Transverse colon (tissue), 4 donors: Measurements from ENCODE around the gene TCF20. TPM values are rescaled to one million over a fixed set of nuclear protein-coding genes. Genes with fewer than 3 reads are reported as not detected.

Experiments used
- DNase-seq: peaks from one replicate; pipeline ENCODE4 v3.0.0-alpha.2; 2019
- H3K27ac ChIP-seq, 4 donors: fragments of 200-600 bp; sonication (generic); 2 replicates each; pipeline ENCODE4 v1.5.1; 2016 to 2018; ENCODE audit warnings: inconsistent platforms in 4 of 4
- H3K27me3 ChIP-seq: fragments of 200-600 bp; sonication (generic); 2 replicates; pipeline ENCODE4 v1.5.1; 2017; ENCODE audit warnings: inconsistent platforms
- H3K36me3 ChIP-seq, 4 donors: fragments of 200-600 bp; sonication (generic); 2 replicates each; pipeline ENCODE4 v1.5.1; 2017 to 2019; ENCODE audit warnings: inconsistent platforms in 4 of 4
- H3K4me1 ChIP-seq, 4 donors: fragments of 200-600 bp; sonication (generic); 2 replicates each; pipeline ENCODE4 v1.5.1; 2017 to 2020; ENCODE audit warnings: inconsistent platforms in 4 of 4
- H3K4me3 ChIP-seq, 4 donors: fragments of 200-600 bp; sonication (generic); 1 replicate in 1 of 4; 2 replicates in 3 of 4; pipeline versions ENCODE4 v1.5.1 to v1.6.1; 2017 to 2019; ENCODE audit warnings: inconsistent platforms in 4 of 4
- H3K9me3 ChIP-seq, 2 donors: fragments of 200-600 bp; sonication (generic); 2 replicates each; pipeline ENCODE4 v1.5.1; 2017 to 2019; ENCODE audit warnings: inconsistent platforms in 2 of 2
- CTCF ChIP-seq, 5 experiments: fragments of 200-600 bp in 3 of 5; fragments of 450-650 bp in 2 of 5; sonication (generic) in 3 of 5; IDR thresholded peaks; 1 replicate in 2 of 5; 2 replicates in 3 of 5; pipeline ENCODE4 v1.5.1; 2016 to 2017; ENCODE audit warnings: antibody characterized with exemption in 5 of 5, inconsistent platforms in 3 of 5, mild to moderate bottlenecking in 2 of 5, moderate library complexity in 1 of 5
- EP300 ChIP-seq: sonication (generic); formaldehyde crosslinking; IDR thresholded peaks from one replicate; pipeline ENCODE4 v1.6.1; 2017; ENCODE audit warnings: antibody characterized with exemption, low read depth
- POLR2A ChIP-seq: fragments of 450-650 bp; IDR thresholded peaks from one replicate; pipeline ENCODE4 v1.6.1; 2016; ENCODE audit warnings: antibody characterized with exemption, mild to moderate bottlenecking, moderate library complexity
- POLR2AphosphoS5 ChIP-seq, 3 donors: sonication (generic); formaldehyde crosslinking; IDR thresholded peaks; one replicate each; pipeline ENCODE4 v1.6.1; 2016; ENCODE audit warnings: antibody characterized with exemption in 3 of 3
- WGBS, 2 donors: methylation state at CpG; one replicate each; pipeline ENCODE4 v1.1.5; 2018; ENCODE audit warnings: low coverage in 1 of 2; 5-methylcytosine and 5-hydroxymethylcytosine counted together
- in situ Hi-C, 4 donors: fragments of 200-750 bp; cut with MboI; loops; one replicate each; pipeline versions ENCODE4 v1.15.0 to v1.15.1; 2017; ENCODE audit warnings: low sequenced_read_pairs in 3 of 4, low pct_ligation_motif_present in 1 of 4, low pct_unique_long_range_greater_than_20kb in 1 of 4
- intact Hi-C: fragments of 100-400 bp; cut with DNase I; formaldehyde crosslinking; loops from one replicate; pipeline ENCODE4 v1.15.1; 2023; ENCODE audit warnings: low total_unique reads
- total RNA-seq, 4 donors: library from RNA; depleted of rRNA; stranded (reverse); fragments of >200 nt; gene quantifications; one replicate each; pipeline ENCODE4 v1.1.0, GENCODE V29; 2016

Gene TCF20
- total RNA-seq, 4 donors from 2014 or later, result 30.3 to 43.7 (median 42.3) TPM

- no peak for TF ChIP-seq EP300
- TF ChIP-seq POLR2AphosphoS5 (IDR thresholded peaks at IDR 0.05), result no peak
- TF ChIP-seq CTCF (IDR thresholded peaks at IDR 0.05), result no peak
- TF ChIP-seq POLR2A, result no peak
- Histone ChIP-seq H3K27me3 (no peaks in the 10 kb centered on the region), H3K36me3 (no peaks in the 10 kb centered on the region), H3K4me1 (peaks cover 16 to 39% (median 33%) of the 10 kb centered on the region in 4 donors), H3K27ac (peak overlapping the region in 2 of 4 donors; percentile 48 to 55), H3K9me3 (no peaks in the 10 kb centered on the region), H3K4me3 (no peak overlapping the region)
- intact Hi-C loops (no loop called here), in situ Hi-C loops (no loop called here)
- WGBS, 2 donors, result 67% methylated on average over 12 of the region's 12 CpGs; no CpG with 5 or more reads in 1 of the 2 donors
- no peak for DNase-seq
Observed at GRCh38 chr22:42301742-42302102, 31.3 kb upstream of the TCF20 start.

- intact Hi-C loops (no loop called here), in situ Hi-C loops (no loop called here)
- whole genome bisulfite sequencing, 2 donors, result 52% methylated on average over 13 of the region's 13 CpGs; no CpG with 5 or more reads in 1 of the 2 donors
- no peak for DNase-seq
- Histone ChIP-seq H3K27me3 (no peaks in the 10 kb centered on the region), H3K4me3 (no peak overlapping the region), H3K9me3 (no peaks in the 10 kb centered on the region), H3K4me1 (peaks cover 16 to 43% (median 38%) of the 10 kb centered on the region in 4 donors), H3K36me3 (no peaks in the 10 kb centered on the region), H3K27ac (peak overlapping the region in 3 of 4 donors; percentile 5 to 55 (median 48))
- TF ChIP-seq POLR2AphosphoS5 (IDR thresholded peaks at IDR 0.05), result no peak
Observed at GRCh38 chr22:42301077-42301741, 30.8 kb upstream of the TCF20 start.

- WGBS, 2 donors, result 20 to 35% methylated on average over 1 to 10 of the region's 10 CpGs
- intact Hi-C loops, result no loop called here
- peaks cover 16 to 44% (median 39%) of the 10 kb centered on the region in 4 donors for H3K4me1 ChIP-seq
Observed at GRCh38 chr22:42300259-42301076, 30.0 kb upstream of the TCF20 start.

GRCh38 chr22:42299586-42300258 lies 29.3 kb upstream of the TCF20 start:
- Histone ChIP-seq H3K36me3 (no peaks in the 10 kb centered on the region), H3K27me3 (no peaks in the 10 kb centered on the region), H3K9me3 (no peaks in the 10 kb centered on the region), H3K4me3 (peak overlapping the region in 1 of 4 donors; percentile 15), H3K4me1 (peaks cover 16 to 44% (median 39%) of the 10 kb centered on the region in 4 donors), H3K27ac (peak overlapping the region in 3 of 4 donors; percentile 27 to 56 (median 48))
- no peak for TF ChIP-seq CTCF (IDR thresholded peaks at IDR 0.05)
- TF ChIP-seq EP300, result no peak
- no peak for TF ChIP-seq POLR2AphosphoS5 (IDR thresholded peaks at IDR 0.05)
- no peak for TF ChIP-seq POLR2A
- peak; percentile 48 for DNase-seq
- in situ Hi-C loops (no loop called here), intact Hi-C loops (no loop called here)
- 0 to 23% methylated on average over 5 to 19 of the region's 19 CpGs for WGBS, 2 donors

More at GRCh38 chr22:42300259-42301076, 30.0 kb upstream of the TCF20 start:
- TF ChIP-seq POLR2A, result no peak
- no peak for TF ChIP-seq CTCF (IDR thresholded peaks at IDR 0.05)
- TF ChIP-seq POLR2AphosphoS5 (IDR thresholded peaks at IDR 0.05), result no peak
- no peak for TF ChIP-seq EP300
- Histone ChIP-seq H3K4me3 (peak overlapping the region in 1 of 4 donors; percentile 15), H3K36me3 (no peaks in the 10 kb centered on the region), H3K9me3 (no peaks in the 10 kb centered on the region), H3K27ac (peak overlapping the region in 3 of 4 donors; percentile 27 to 56 (median 48)), H3K27me3 (no peaks in the 10 kb centered on the region)
- DNase-seq, result peak; percentile 62
- in situ Hi-C loops, result no loop called here
